Osteocyte (in vitro differentiated cells): ENCODE measurements around the gene POLR3C. TPM values are rescaled to one million over a fixed set of nuclear protein-coding genes. Genes with fewer than 3 reads are reported as not detected.
"Not testable (repeated sequence)": the region's sequence is repeated elsewhere in the genome, so short reads cannot be mapped to it uniquely, and the experiment has no call there.

Experiments
- DNase-seq: peaks from one replicate; pipeline ENCODE4 v3.0.0; 2021; ENCODE audit warnings: mixed read lengths; ENCODE audit not compliant: unreplicated experiment; ENCODE audit errors: extremely low spot score
- H3K27ac Mint-ChIP-seq: one replicate; pipeline ENCODE4 v1.8.0; 2021; ENCODE audit warnings: mild to moderate bottlenecking, mixed read lengths; ENCODE audit not compliant: unreplicated experiment
- H3K27me3 Mint-ChIP-seq: one replicate; pipeline ENCODE4 v1.8.0; 2021; ENCODE audit warnings: mixed read lengths; ENCODE audit not compliant: unreplicated experiment
- H3K36me3 Mint-ChIP-seq: one replicate; pipeline ENCODE4 v1.8.0; 2021; ENCODE audit warnings: mixed read lengths; ENCODE audit not compliant: unreplicated experiment
- H3K4me1 Mint-ChIP-seq: one replicate; pipeline ENCODE4 v1.8.0; 2021; ENCODE audit warnings: mixed read lengths; ENCODE audit not compliant: unreplicated experiment
- H3K4me3 Mint-ChIP-seq: one replicate; pipeline ENCODE4 v1.8.0; 2021; ENCODE audit warnings: mild to moderate bottlenecking, moderate library complexity, mixed read lengths; ENCODE audit not compliant: unreplicated experiment
- H3K9me3 Mint-ChIP-seq: one replicate; pipeline ENCODE4 v1.8.0; 2021; ENCODE audit warnings: mixed read lengths; ENCODE audit not compliant: unreplicated experiment
- CTCF ChIP-seq: fragments of 200-600 bp; sonication (generic); IDR thresholded peaks from 2 replicates; pipeline ENCODE4 v1.5.0; 2021; ENCODE audit warnings: antibody characterized with exemption, mild to moderate bottlenecking, moderate library complexity
- total RNA-seq: library from RNA; stranded (reverse); gene quantifications from 2 replicates; pipeline ENCODE4 v1.2.1, GENCODE V29; 2021

POLR3C gene
- total RNA-seq, 1 donor from 2014 or later, result 33.4 TPM

- Mint-ChIP-seq H3K4me1 (peaks cover 38% of the 10 kb centered on the region), H3K27ac (peak overlapping the region; percentile 5), H3K36me3 (peaks cover 19% of the 10 kb centered on the region), H3K27me3 (no peaks in the 10 kb centered on the region), H3K9me3 (no peaks in the 10 kb centered on the region), H3K4me3 (no peak overlapping the region)
- DNase-seq, result no peak
- TF ChIP-seq CTCF, result no peak
These were observed 39.6 kb upstream of the POLR3C start for GRCh38 chr1:145784409-145784808.

GRCh38 chr1:145785547-145785946 is 38.5 kb upstream of the POLR3C start:
- Mint-ChIP-seq H3K36me3 (peaks cover 19% of the 10 kb centered on the region), H3K27me3 (no peaks in the 10 kb centered on the region), H3K4me3 (no peak overlapping the region), H3K27ac (peak overlapping the region; percentile 53), H3K9me3 (no peaks in the 10 kb centered on the region), H3K4me1 (peaks cover 38% of the 10 kb centered on the region)
- no peak for DNase-seq
- no peak for TF ChIP-seq CTCF

- H3K27ac Mint-ChIP-seq, result no peak overlapping the region
- DNase-seq, result no peak
- peaks cover 34% of the 10 kb centered on the region for H3K4me1 Mint-ChIP-seq
- H3K4me3 Mint-ChIP-seq, result no peak overlapping the region
- no peaks in the 10 kb centered on the region for H3K27me3 Mint-ChIP-seq
- TF ChIP-seq CTCF, result no peak
- no peaks in the 10 kb centered on the region for H3K9me3 Mint-ChIP-seq
- H3K36me3 Mint-ChIP-seq, result peaks cover 16% of the 10 kb centered on the region
These were observed 37.7 kb upstream of the POLR3C start for GRCh38 chr1:145786271-145786670.

GRCh38 chr1:145788580-145788979 is 35.4 kb upstream of the POLR3C start:
- Mint-ChIP-seq H3K27ac (no peak overlapping the region), H3K4me3 (no peak overlapping the region), H3K4me1 (peaks cover 18% of the 10 kb centered on the region)

GRCh38 chr1:145791860-145792259 is 32.1 kb upstream of the POLR3C start:
- DNase-seq, H3K4me1 Mint-ChIP-seq, H3K27me3 Mint-ChIP-seq, H3K27ac Mint-ChIP-seq, H3K4me3 Mint-ChIP-seq: not testable (repeated sequence)
- peaks cover 29% of the 10 kb centered on the region for H3K36me3 Mint-ChIP-seq
- H3K9me3 Mint-ChIP-seq, result peaks cover 11% of the 10 kb centered on the region

More at GRCh38 chr1:145788580-145788979, 35.4 kb upstream of the POLR3C start:
- Mint-ChIP-seq H3K36me3 (peaks cover 20% of the 10 kb centered on the region), H3K27me3 (no peaks in the 10 kb centered on the region), H3K9me3 (no peaks in the 10 kb centered on the region)
- TF ChIP-seq CTCF, result no peak
- no peak for DNase-seq

GRCh38 chr1:145792484-145792883 is 31.5 kb upstream of the POLR3C start:
- Mint-ChIP-seq H3K36me3 (peaks cover 31% of the 10 kb centered on the region), H3K27me3 (no peaks in the 10 kb centered on the region), H3K9me3 (peaks cover 18% of the 10 kb centered on the region), H3K27ac (no peak overlapping the region), H3K4me3 (no peak overlapping the region), H3K4me1 (peaks cover 3% of the 10 kb centered on the region)
- TF ChIP-seq CTCF, result no peak
- DNase-seq, result no peak
